Ovary (tissue), 3 donors: ENCODE results near the gene TCP11.

ENCODE experiments used
- CTCF ChIP-seq, 3 donors: fragments of 450-650 bp in 2 of 3; fragments of 200-600 bp in 1 of 3; IDR thresholded peaks; one replicate each; pipeline versions ENCODE4 v1.5.1 to v1.8.0; 2016 to 2022; ENCODE audit warnings: antibody characterized with exemption in 3 of 3, mild to moderate bottlenecking in 1 of 3
- EP300 ChIP-seq: sonication (generic); formaldehyde crosslinking; IDR thresholded peaks from one replicate; pipeline ENCODE4 v1.6.1; 2017; ENCODE audit warnings: antibody characterized with exemption
- POLR2A ChIP-seq: fragments of 450-650 bp; IDR thresholded peaks from one replicate; pipeline ENCODE4 v1.6.1; 2017; ENCODE audit warnings: antibody characterized with exemption, mild to moderate bottlenecking, moderate library complexity
- donor health status: DM: no; HTN: no; CAD: no.

GRCh38 chr6:35174501-35174900 lies 33.4 kb upstream of the TCP11 start:
- TF ChIP-seq POLR2A (no peak), CTCF (IDR thresholded peaks at IDR 0.05) (no peak), EP300 (no peak)
